Measurements from ENCODE around the gene STOX1. TPM values are rescaled to one million over a fixed set of nuclear protein-coding genes. Genes with fewer than 3 reads are reported as not detected.

Gene STOX1
- total and polyA plus RNA-seq, 10 of the 15 experiments (the other 5 are each of a cell fraction or from before 2014, with no cell fraction given): 0.18 to 1.2 (median 0.67) TPM; not detected in 1

- no peak for DNase-seq (ENCODE audit: low read depth, low spot score)
- WGBS (ENCODE audit: insufficient coverage, insufficient replicate concordance, low lambda C conversion rate, missing lambda C conversion rate): 24% methylated on average over 4 of the region's 4 CpGs
- H3K9me3 ChIP-seq (replicated peaks; ENCODE audit: control insufficient read depth, insufficient read depth, low read length): no peaks in the 10 kb centered on the region
- no TSS peak for BruUV-seq (replicated peaks)
- no peaks in the 10 kb centered on the region; a peak in 1 of 4 replicates for H3K27me3 ChIP-seq (replicated peaks in 1 of 2; ENCODE audit: control insufficient read depth in 2 of 2, insufficient read depth in 2 of 2, low read length in 1 of 2)
- FAIRE-seq: no peak
- POLR2A ChIA-PET: no interaction called here
- H3K4me2 ChIP-seq (ENCODE audit: control insufficient read depth, insufficient read depth): no peak overlapping the region
- H3K9ac ChIP-seq (ENCODE audit: control insufficient read depth, insufficient read depth, low read length): no peak overlapping the region
- no peak overlapping the region for H3K27ac ChIP-seq (ENCODE audit: control insufficient read depth, insufficient read depth)
- TF ChIP-seq HDGF (IDR thresholded peaks at IDR 0.05) (no peak), PAX8 (IDR thresholded peaks at IDR 0.05) (no peak), ZBTB11 (CRISPR knock-in tag; IDR thresholded peaks at IDR 0.05) (no peak), CBX5 (IDR thresholded peaks at IDR 0.05; ENCODE audit: low read depth) (no peak), NR2C1 (IDR thresholded peaks at IDR 0.05) (no peak), MTA3 (IDR thresholded peaks at IDR 0.05; ENCODE audit: borderline replicate concordance, low read length) (no peak), SREBF2 (IDR thresholded peaks at IDR 0.05; ENCODE audit: low read length) (no peak), MTA2 (IDR thresholded peaks at IDR 0.05; ENCODE audit: low read depth) (no peak), SMC3 (IDR thresholded peaks at IDR 0.05; ENCODE audit: borderline replicate concordance, low read length) (no peak)
- TF ChIP-seq, protein P1, sequence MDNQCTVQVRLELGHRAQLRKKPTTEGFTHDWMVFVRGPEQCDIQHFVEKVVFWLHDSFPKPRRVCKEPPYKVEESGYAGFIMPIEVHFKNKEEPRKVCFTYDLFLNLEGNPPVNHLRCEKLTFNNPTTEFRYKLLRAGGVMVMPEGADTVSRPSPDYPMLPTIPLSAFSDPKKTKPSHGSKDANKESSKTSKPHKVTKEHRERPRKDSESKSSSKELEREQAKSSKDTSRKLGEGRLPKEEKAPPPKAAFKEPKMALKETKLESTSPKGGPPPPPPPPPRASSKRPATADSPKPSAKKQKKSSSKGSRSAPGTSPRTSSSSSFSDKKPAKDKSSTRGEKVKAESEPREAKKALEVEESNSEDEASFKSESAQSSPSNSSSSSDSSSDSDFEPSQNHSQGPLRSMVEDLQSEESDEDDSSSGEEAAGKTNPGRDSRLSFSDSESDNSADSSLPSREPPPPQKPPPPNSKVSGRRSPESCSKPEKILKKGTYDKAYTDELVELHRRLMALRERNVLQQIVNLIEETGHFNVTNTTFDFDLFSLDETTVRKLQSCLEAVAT (IDR thresholded peaks at IDR 0.05): no peak
- TF ChIP-seq, protein P2, sequence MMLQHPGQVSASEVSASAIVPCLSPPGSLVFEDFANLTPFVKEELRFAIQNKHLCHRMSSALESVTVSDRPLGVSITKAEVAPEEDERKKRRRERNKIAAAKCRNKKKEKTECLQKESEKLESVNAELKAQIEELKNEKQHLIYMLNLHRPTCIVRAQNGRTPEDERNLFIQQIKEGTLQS (IDR thresholded peaks at IDR 0.05; ENCODE audit: borderline replicate concordance, extremely low read depth, low read depth, low read length): no peak
- in situ Hi-C loops (cut with MboI): no loop called here
- RAD21 ChIA-PET (ENCODE audit: unreplicated experiment): no interaction called here
- SMC1A ChIA-PET (ENCODE audit: uncharacterized antibody, unreplicated experiment): interaction anchor here (1.0 kb wide), 1 partner anchor 35 kb away, joined by 3 read pairs; no protein-coding TSS in a partner anchor
- no peaks in the 10 kb centered on the region for H3K79me2 ChIP-seq (ENCODE audit: control insufficient read depth, insufficient read depth, low read length)
- no peak overlapping the region for H2AFZ ChIP-seq (ENCODE audit: control insufficient read depth, low read depth, low read length)
- H3K4me1 ChIP-seq (ENCODE audit: control insufficient read depth, insufficient read depth, low read length): no peaks in the 10 kb centered on the region
- H3K4me3 ChIP-seq: no peak overlapping the region
- H4K20me1 ChIP-seq (ENCODE audit: control insufficient read depth, insufficient read depth): no peaks in the 10 kb centered on the region
- CTCF ChIA-PET: no interaction called here
- intact Hi-C loops (cut with micrococcal nuclease; ENCODE audit: unreplicated experiment): no loop called here
- H3K36me3 ChIP-seq (ENCODE audit: control insufficient read depth in 2 of 2, insufficient read depth in 2 of 2, low read length in 1 of 2): no peaks in the 10 kb centered on the region
- ATAC-seq: no peak
Observed at GRCh38 chr10:68848806-68849205, 21.5 kb downstream of the STOX1 start.

Data from GM12878 (cell line).